ENCODE measurements around the gene HBP1. TPM values are rescaled to one million over a fixed set of nuclear protein-coding genes. Genes with fewer than 3 reads are reported as not detected.
"Not testable (repeated sequence)": the region's sequence is repeated elsewhere in the genome, so short reads cannot be mapped to it uniquely, and the experiment has no call there.

Gene HBP1
- total RNA-seq, 1 donor from 2014 or later, result 32.1 TPM

DNA sequence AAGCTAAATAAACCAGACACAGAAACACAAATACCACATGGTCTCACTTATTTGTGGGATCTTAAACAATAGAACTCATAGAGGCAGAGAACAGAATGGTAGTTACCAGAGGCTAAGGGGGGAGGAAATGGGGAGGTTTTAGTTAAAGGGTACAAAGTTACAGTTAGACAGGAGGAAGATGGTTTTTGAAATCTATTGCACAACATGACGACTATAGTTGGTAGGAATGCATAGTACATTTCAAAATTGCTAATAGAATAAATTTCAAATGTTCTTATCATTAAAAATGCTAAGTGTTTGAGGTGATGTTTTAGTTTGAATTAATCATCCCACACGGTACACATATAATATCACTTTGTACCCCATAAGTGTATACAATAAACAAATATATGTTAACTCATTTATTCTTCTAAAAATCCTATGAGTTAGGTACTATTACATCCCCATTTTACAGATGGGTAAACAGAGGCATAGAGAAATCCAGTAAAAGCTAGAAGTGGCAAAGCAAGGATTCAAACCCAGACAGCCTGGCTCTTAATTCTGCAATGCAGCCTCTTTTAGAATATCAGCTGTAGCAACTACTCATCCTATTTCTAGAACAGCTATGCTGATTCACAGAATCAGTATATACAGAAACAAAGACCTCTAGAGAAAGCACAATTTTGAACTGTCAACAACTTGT is 50.9 kb downstream of the HBP1 start:
- ATAC-seq, result no peak

DNA sequence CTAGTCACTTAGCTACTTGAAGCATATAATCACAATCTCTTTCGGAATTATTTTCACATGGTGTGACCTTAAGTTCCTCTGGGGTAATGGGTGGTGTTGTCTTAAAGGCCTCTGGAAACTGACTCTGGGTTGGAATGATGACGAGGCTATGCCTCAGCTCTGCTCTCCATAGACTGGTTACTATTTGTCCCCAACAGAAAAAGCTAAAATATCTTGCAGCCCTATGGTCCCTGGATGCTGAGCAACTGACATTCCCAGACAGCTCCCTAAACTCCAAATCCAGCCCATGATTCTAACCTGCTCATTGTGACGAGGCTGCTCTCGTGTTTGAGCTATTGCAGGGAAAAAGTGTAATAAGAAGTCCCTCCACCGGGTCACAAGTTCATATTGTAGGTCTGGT is 51.6 kb downstream of the HBP1 start:
- DNase-seq (ENCODE audit: low spot score) (no peak), ATAC-seq (no peak)

More for the DNA sequence above, 50.9 kb downstream of the HBP1 start:
- DNase-seq (ENCODE audit: low spot score), result no peak

DNA sequence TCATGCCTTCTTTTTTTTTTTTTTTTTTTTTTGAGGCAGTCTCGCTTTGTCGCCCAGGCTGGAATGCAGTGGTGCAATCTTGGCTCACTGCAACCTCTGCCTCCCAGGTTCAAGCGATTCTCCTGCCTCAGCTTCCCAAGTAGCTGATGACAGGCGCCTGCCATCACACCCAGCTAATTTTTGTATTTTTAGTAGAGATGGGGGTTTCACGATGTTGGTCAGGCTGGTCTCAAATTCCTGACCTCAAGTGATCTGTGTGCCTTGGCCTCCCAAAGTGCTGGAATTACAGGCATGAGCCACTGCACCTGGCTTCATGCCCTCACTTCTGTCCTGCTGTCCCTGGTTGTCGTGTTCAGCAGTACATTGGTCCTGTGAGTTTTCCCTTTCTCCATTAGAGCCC is 52.0 kb downstream of the HBP1 start:
- DNase-seq (ENCODE audit: low spot score); ATAC-seq: not testable (repeated sequence)

DNA sequence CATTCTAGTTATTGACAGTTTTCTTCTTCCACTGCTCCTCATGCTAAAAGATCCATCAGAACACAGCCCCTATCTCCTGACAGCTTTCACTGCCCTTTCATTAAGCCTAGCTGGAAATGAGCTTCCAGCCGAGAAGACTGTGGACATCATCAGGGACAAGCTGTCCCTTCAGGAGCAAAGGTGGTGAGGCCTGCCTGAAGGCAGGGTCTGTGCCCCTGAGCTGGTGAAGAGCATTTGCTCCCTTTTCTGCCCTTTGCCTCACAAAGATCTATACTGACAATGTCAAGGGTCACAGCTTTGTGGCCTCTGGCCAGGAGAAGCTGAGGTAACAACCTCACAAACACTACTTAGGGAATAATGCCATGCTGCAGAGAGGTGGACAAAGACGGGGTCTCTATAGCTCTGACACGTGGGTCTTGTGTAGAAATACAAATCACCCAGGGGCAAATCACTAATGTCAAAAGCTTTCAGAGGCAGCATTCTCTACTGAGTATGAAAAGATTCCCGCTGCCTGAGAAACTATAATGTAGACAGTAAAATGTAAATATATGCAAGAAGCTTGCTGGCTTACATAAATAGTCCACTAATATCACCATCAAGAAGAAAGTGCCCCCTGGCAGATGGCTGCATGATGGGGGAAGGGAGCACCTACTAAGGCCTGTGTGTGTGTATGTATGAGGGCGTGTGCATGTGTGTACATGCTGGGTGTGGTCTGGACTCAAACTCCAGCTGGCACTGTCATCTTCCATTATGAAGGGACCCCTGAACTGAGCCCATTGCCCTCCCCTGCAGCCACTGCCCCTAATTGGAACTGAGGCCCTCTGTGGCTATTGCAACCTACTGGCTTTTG is 55.8 kb downstream of the HBP1 start:
- DNase-seq (ENCODE audit: low spot score) (no peak), ATAC-seq (peak; percentile 57)

DNA sequence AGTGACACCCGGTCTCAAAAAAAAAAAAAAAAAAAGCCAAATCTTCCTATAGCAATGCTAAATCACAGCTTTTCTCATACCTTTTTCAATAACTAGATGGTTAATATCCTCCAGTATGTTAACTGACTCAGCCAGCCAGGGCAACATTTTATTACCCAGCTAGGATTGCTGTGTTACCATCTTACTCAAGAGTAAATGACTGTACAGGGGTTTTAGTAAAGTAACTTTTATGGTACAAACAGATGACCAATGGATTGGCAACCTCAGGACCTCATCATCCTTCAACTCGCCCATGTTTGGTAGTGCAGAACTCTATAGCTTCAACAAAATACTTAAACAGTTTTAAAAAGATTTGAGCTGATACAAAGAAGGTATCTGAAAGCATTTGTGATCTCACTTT is 59.5 kb downstream of the HBP1 start:
- no peak for ATAC-seq
- DNase-seq (ENCODE audit: low spot score), result no peak

DNA sequence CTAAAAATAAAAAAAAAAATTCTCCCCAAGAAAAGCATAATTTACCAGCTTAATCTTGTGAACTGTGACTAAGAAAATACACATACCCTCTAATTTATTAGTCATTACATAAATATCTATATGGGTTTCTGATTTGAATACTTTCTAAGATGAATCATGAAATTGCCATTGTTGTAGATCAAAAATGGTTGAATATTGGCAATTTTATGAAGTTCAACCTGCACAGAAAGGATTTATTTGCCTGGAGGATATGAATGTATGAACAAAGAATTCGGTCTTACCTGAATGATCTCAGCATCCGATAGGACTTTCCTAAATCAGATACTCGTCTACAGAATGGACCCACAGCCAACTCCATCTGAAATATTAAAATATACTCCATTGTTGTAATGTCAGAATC is 61.5 kb downstream of the HBP1 start:
- ATAC-seq (no peak), DNase-seq (ENCODE audit: low spot score) (no peak)

DNA sequence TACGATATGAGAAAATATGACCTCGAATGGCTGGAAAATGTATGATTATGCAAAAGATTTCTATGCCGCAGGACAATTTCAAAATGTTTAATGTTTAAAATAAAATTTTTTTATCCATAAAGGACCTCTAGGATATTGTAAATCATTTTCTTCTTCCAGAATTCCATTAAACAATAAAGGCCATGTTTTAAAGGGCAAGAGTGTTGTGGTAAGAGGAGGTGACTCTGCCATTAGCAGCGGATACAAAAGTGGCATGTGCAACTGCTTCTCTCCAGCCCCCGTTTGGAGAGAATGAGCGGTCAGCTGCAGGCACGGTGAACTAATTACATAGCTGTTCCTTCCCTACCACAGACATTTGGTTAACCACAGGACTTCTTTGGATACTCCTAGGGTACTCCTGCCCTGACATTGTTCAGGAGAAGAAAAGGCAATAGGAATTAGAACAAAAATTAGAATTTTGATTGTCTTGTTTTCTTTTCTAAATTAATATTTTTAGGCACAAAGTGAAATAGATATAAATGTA is 63.8 kb downstream of the HBP1 start:
- DNase-seq (ENCODE audit: low spot score) (no peak), ATAC-seq (no peak)

DNA sequence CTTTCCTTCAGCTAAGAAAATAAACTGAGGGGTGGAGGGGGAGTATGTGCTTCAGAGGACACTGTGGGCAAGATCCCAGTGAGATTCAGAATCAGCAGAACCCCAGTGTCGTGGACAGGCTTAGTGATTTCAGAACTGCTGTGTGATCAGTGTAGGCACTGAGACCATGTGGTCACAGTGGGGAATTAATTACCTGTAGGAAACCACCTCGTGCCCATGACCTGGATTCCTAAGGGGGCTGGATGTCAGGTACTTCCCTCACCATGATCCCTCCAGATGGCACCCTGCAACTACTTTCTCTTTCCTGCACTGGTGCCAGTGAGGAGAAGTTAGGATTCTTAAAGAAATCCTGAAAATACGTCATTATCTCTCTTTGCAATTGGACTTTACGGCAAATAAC is 64.4 kb downstream of the HBP1 start:
- DNase-seq (ENCODE audit: low spot score) (no peak), ATAC-seq (no peak)

DNA sequence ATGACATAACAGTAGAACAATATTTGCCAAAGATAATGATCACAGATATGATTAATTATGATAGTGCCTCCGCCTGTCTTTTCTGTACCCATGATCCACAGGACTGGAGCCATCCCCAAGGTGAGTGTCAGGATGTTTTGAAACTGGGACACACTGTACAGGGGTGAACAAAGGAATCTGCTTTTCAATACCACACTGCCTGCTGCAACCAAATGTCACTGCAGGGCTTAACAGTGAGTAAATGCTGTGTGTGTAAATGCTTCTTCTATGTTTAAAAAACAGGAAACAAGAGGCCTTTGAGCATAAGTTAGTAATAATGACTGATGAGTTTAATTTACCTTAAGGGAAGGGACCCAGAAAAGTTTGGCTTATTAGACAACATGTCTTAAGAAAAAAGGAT is 65.2 kb downstream of the HBP1 start:
- DNase-seq (ENCODE audit: low spot score) (no peak), ATAC-seq (no peak)

DNA sequence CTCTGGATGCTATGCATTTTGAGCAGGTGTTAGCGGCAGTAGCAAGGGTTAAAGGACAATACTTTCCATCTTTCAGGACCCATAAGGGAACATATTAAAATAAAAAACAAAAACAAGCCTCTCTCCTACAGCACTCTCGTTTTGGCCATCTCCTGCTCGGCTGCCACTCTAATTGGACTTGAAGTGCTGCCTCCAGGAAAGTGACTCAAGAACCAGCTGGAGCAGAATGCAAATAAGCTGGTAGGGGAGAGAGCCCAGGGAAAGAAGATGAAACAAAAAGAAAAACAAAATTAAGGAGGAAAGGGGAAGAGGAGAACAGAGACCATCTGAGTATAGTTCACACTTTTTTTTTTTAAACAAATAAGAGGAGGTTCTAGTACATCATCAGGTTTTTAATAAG is 65.6 kb downstream of the HBP1 start:
- ATAC-seq (no peak), DNase-seq (ENCODE audit: low spot score) (no peak)

DNA sequence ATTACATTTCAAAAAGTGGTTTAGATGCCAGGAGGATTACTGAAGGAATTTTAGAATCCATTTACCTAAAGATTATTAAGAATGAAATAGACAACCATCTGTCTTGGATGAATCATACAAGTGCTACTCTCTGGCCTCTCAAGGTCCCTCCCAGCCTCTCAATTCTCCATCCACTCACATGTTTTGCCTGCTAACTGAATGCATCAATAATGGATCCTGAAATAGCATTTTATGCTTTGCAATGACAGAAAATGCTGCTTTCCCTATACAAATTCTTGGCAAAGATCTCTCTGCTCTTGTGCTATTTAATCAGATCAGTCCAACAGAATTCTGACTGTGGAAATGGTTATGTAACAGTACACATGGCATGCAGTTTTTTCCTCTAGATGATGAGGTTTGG is 68.1 kb downstream of the HBP1 start:
- DNase-seq (ENCODE audit: low spot score), result no peak
- ATAC-seq, result no peak

DNA sequence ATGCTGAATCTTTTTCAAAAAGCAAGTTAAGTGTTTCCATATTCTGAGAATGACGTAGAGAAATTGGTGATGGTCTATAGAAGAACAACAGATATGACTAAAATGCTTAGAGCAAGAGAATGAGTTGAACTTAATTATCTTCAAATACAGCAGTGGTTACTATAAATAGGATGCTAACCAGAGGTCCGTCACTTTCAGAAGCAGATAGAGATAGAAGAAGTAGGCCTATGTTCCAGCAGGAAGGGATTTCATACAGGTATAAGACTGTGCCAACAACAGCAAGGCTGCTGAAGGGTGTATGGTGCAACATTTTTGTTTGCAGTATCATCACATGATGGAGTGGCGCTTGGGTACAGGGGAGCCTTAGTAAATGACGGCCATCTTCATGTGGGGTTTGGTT is 68.6 kb downstream of the HBP1 start:
- DNase-seq (ENCODE audit: low spot score) (no peak), ATAC-seq (no peak)

DNA sequence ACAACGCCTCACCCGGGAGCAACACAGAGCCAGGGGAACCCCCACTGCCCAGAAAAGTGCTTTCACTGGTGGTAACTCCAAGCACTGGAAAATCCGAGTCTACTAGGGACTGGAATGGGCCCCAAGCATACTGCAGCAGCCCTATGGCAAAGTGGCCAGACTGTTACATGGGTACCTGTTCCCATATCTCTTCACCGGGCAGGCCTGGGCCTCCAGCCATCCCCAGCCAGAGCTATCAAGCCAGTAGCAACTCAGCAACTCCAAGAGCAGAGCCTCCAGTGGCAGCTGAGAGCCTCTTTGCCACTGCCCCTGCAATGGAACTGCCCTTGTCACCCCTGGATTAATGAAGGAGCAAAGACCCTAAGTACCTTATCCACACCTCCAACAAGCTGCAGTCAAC is 73.5 kb downstream of the HBP1 start:
- no peak for ATAC-seq
- no peak for DNase-seq (ENCODE audit: low spot score)

DNA sequence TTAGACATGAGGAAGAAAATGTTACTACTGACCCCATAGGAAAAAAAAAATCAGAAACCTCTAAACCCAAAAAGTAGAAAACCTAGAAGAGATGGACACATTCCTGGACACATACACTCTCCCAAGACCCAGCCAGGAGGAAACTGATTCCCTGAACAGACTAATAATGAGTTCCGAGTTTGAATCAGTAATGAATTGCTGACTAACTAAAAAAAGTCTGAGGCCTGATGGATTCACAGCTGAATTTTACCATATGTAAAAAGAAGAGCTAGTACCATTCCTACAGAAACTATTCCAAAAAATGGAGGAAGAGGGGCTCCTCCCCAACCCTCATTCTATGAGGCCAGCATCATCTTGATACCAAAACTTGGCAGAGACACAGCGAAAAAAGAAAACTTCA is 75.8 kb downstream of the HBP1 start:
- DNase-seq (ENCODE audit: low spot score), result no peak
- no peak for ATAC-seq

DNA sequence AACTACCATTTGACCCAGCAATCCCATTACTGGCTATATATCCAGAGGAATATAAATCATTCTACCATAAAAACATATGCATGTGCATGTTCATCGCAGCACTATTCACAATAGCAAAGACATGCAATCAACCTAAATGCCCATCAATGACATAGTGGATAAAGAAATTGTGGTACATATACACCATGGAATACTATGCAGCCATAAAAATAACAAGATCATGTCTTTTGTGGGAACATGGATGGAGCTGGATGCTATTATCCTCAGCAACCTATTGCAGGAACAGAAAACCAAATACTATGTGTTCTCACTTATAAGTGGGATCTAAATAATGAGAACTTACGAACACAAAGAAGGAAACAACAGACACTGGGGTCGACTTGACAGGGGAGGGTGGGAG is 78.0 kb downstream of the HBP1 start:
- not testable (repeated sequence) for DNase-seq (ENCODE audit: low spot score); ATAC-seq

DNA sequence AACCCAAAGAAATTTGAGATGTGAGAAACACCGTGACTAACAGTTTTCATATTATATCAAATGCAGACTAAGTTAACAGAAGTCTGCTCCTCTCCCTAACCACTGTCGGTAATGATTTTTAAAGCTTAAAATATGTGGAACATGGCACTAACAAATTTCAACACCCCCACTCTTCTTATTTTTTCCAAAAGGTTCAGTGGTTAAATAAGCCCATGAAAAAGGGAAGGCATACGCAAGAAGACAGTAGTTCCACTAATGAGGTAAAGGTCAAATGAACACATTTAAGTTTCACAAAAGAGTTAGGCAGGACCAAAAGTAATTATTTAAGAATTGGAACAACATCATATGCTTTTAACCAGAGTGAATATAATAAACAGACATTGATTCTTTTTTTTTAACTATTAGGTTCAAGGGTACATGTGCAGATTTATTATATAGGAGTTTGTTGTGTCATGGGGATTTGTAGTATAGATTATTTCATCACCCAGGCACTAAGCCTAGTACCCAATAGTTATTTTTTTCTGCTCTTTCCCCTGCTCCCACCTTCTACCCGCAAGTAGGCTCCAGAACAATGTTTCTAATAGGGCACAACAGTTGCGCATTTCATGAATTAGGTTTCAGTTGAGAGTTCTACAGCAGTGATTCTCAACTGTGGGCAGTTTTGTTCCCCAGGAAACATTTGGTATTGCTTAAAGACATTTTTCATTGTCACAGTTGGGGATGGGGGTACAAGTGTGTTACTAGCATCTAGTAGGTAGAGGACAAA is 79.9 kb downstream of the HBP1 start:
- DNase-seq (ENCODE audit: low spot score) (no peak), ATAC-seq (no peak)

DNA sequence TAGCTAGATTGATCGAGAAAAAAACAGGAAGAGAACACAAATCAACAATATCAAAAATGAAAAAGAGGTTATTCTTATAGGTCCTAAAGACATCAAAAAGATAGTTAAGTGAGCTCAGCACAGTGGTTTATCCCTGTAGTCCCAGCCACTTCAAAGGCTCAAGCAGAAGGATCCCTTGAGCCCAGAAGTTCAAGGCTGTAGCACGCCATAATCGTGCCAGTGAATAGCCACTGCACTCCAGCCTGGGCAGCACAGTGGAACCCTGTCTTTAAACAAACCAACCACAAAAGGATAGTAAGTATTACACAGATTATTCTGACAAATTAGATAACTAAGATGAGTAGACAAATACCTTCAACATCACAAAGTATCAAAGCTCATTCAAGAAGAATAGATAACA is 83.2 kb downstream of the HBP1 start:
- ATAC-seq (no peak), DNase-seq (ENCODE audit: low spot score) (no peak)

Data from left lobe of liver (tissue), 2 donors.